GM18867 (cell line): ENCODE measurements around the gene DKK2.

Experiments
- ATAC-seq: cut with Tn5 transposase; IDR thresholded peaks from one replicate; pipeline ENCODE4 v1.9.1; 2021; ENCODE audit warnings: mild to moderate bottlenecking, moderate library complexity; ENCODE audit not compliant: unreplicated experiment

The DKK2 gene

GRCh38 chr4:107017443-107018343, 18.4 kb downstream of the DKK2 start:
- ATAC-seq: no peak

GRCh38 chr4:107011312-107011711, 24.8 kb downstream of the DKK2 start:
- no peak for ATAC-seq

GRCh38 chr4:107009196-107009968, 26.7 kb downstream of the DKK2 start:
- ATAC-seq: no peak

- ATAC-seq: no peak
Measured at GRCh38 chr4:107008115-107008514, 28.0 kb downstream of the DKK2 start.

GRCh38 chr4:107006218-107006617, 29.9 kb downstream of the DKK2 start:
- ATAC-seq: no peak

- no peak for ATAC-seq
Measured at GRCh38 chr4:106996490-106996889, 39.6 kb downstream of the DKK2 start.

GRCh38 chr4:106993827-106994226, 42.3 kb downstream of the DKK2 start:
- no peak for ATAC-seq

- no peak for ATAC-seq
Measured at GRCh38 chr4:106987311-106987710, 48.8 kb downstream of the DKK2 start.

GRCh38 chr4:106986486-106986885, 49.6 kb downstream of the DKK2 start:
- ATAC-seq: no peak

- ATAC-seq: no peak
Measured at GRCh38 chr4:106985830-106986229, 50.3 kb downstream of the DKK2 start.

GRCh38 chr4:106982711-106983211, 53.4 kb downstream of the DKK2 start:
- no peak for ATAC-seq

GRCh38 chr4:106981431-106981830, 54.7 kb downstream of the DKK2 start:
- ATAC-seq: no peak

- ATAC-seq: no peak
Measured at GRCh38 chr4:106979476-106979875, 56.6 kb downstream of the DKK2 start.

GRCh38 chr4:106978046-106978774, 57.9 kb downstream of the DKK2 start:
- ATAC-seq: no peak

GRCh38 chr4:106971636-106972035, 64.5 kb downstream of the DKK2 start:
- no peak for ATAC-seq

GRCh38 chr4:106967892-106968291, 68.2 kb downstream of the DKK2 start:
- ATAC-seq: no peak

GRCh38 chr4:106953036-106953705, 82.9 kb downstream of the DKK2 start:
- no peak for ATAC-seq

GRCh38 chr4:106951891-106952290, 84.2 kb downstream of the DKK2 start:
- ATAC-seq: no peak

- ATAC-seq: no peak
Measured at GRCh38 chr4:106941841-106942240, 94.3 kb downstream of the DKK2 start.

- ATAC-seq: no peak
Measured at GRCh38 chr4:106930522-106930921, 105.6 kb downstream of the DKK2 start.

GRCh38 chr4:106929248-106929647, 106.9 kb downstream of the DKK2 start:
- no peak for ATAC-seq
